K562 (cell line): Measurements from ENCODE around the gene CAMK2G. TPM values are rescaled to one million over a fixed set of nuclear protein-coding genes. Genes with fewer than 3 reads are reported as not detected.

ENCODE experiments used
- ARID1B ChIP-seq: fragments of 450-650 bp; IDR thresholded peaks from 2 replicates; pipeline ENCODE4 v1.6.1; 2016; ENCODE audit warnings: antibody characterized with exemption, mild to moderate bottlenecking, inconsistent platforms
- ATF3 ChIP-seq, 2 experiments: fragments of 450-650 bp in 1 of 2; sonication (generic) in 1 of 2; formaldehyde crosslinking in 1 of 2; IDR thresholded peaks in 1 of 2; conservative IDR thresholded peaks in 1 of 2; 2 replicates each; pipeline versions ENCODE4 v1.6.1 to v1.8.1; 2016 to 2023; ENCODE audit warnings: mild to moderate bottlenecking in 2 of 2, moderate library complexity in 2 of 2, inconsistent platforms in 1 of 2, missing genetic modification reagents in 1 of 2
- BHLHE40 ChIP-seq: IDR thresholded peaks from 2 replicates; pipeline ENCODE4 v1.6.1; 2011; ENCODE audit warnings: low read length, improper control_type of control experiment
- CTBP1 ChIP-seq: fragments of 450-650 bp; IDR thresholded peaks from 2 replicates; pipeline ENCODE4 v1.6.1; 2016; ENCODE audit warnings: borderline replicate concordance
- EP400 ChIP-seq: fragments of 450-650 bp; IDR thresholded peaks from 2 replicates; pipeline ENCODE4 v1.6.1; 2017; ENCODE audit warnings: antibody characterized with exemption, mild to moderate bottlenecking, moderate library complexity
- FOXP1 ChIP-seq: sonication (generic); formaldehyde crosslinking; IDR thresholded peaks from 2 replicates; pipeline ENCODE4 v1.8.0; 2022; ENCODE audit warnings: mild to moderate bottlenecking, missing genetic modification reagents
- HMBOX1 ChIP-seq: sonication (generic); IDR thresholded peaks from 2 replicates; pipeline ENCODE4 v1.6.1; 2016
- JUN ChIP-seq, 2 experiments: sonication (generic) in 1 of 2; formaldehyde crosslinking in 1 of 2; IDR thresholded peaks; 2 replicates each; pipeline versions ENCODE4 v1.6.1 to v1.8.0; 2012 to 2022; ENCODE audit warnings: borderline replicate concordance in 2 of 2, mild to moderate bottlenecking in 2 of 2, improper control_type of control experiment in 1 of 2, low read depth in 1 of 2, low read length in 1 of 2, missing genetic modification reagents in 1 of 2
- MAX ChIP-seq: sonication (generic); formaldehyde crosslinking; IDR thresholded peaks from 2 replicates; pipeline ENCODE4 v1.9.0; 2022; ENCODE audit warnings: mild to moderate bottlenecking, missing genetic modification reagents
- MYC ChIP-seq, 2 experiments: fragments of 250-450 bp in 1 of 2; sonication (Bioruptor Pico) in 1 of 2; IDR thresholded peaks; 2 replicates each; pipeline versions ENCODE4 v1.5.1 to v1.6.1; 2012 to 2021; ENCODE audit warnings: low read depth in 2 of 2, borderline replicate concordance in 1 of 2, improper control_type of control experiment in 1 of 2, low read length in 1 of 2, mild to moderate bottlenecking in 1 of 2, moderate library complexity in 1 of 2
- PHF8 ChIP-seq: fragments of 200-600 bp; sonication (generic); IDR thresholded peaks from 2 replicates; pipeline ENCODE4 v1.6.1; 2012; ENCODE audit warnings: mixed run types, mild to moderate bottlenecking, inconsistent platforms, low read length, moderate library complexity, borderline replicate concordance
- RBBP5 ChIP-seq: fragments of 200-600 bp; sonication (generic); IDR thresholded peaks from 2 replicates; pipeline ENCODE4 v1.6.1; 2012; ENCODE audit warnings: borderline replicate concordance, mild to moderate bottlenecking, low read length, control low read depth, inconsistent platforms; ENCODE audit not compliant: insufficient read depth, poor library complexity, severe bottlenecking
- SMAD1 ChIP-seq: fragments of 150-350 bp; IDR thresholded peaks from 2 replicates; pipeline ENCODE4 v1.6.1; 2014; ENCODE audit warnings: low read length, low read depth; ENCODE audit not compliant: partially characterized antibody
- SMAD4 ChIP-seq: fragments of 250-450 bp; sonication (Bioruptor Pico); conservative IDR thresholded peaks from 2 replicates; pipeline ENCODE4 v1.8.0; 2021; ENCODE audit warnings: inconsistent platforms, mild to moderate bottlenecking, moderate library complexity
- SMARCE1 ChIP-seq: fragments of 450-650 bp; IDR thresholded peaks from 2 replicates; pipeline ENCODE4 v1.7.1; 2016; ENCODE audit warnings: mild to moderate bottlenecking
- STAT5A ChIP-seq: IDR thresholded peaks from 2 replicates; pipeline ENCODE4 v1.6.1; 2012; ENCODE audit warnings: low read length, inconsistent platforms, borderline replicate concordance
- TCF3 ChIP-seq: sonication (generic); formaldehyde crosslinking; IDR thresholded peaks from 2 replicates; pipeline ENCODE4 v1.4.0; 2020; ENCODE audit warnings: mild to moderate bottlenecking, missing genetic modification reagents
- polyA plus RNA-seq, 8 experiments: library from polyadenylated mRNA; depleted of rRNA in 4 of 8; stranded (reverse) in 5 of 8; unstranded in 3 of 8; fragments of >200 nt; fragmentation: Nextera tagmentation in 2 of 8; fragmentation: Illumina TruSeq in 1 of 8; extraction: Ambion mirVana in 2 of 8; extraction: Trizol in 1 of 8; gene quantifications; 2 replicates each; pipeline versions ENCODE4 v1.2.1 to v1.2.3, GENCODE V29; 2011 to 2014; ENCODE audit warnings: inconsistent platforms in 1 of 8, missing spikeins in 1 of 8
- total RNA-seq, 7 experiments: library from RNA; depleted of rRNA in 6 of 7; stranded (reverse); fragments of >200 nt in 6 of 7; fragmentation: Illumina TruSeq in 2 of 7; extraction: Trizol in 2 of 7; gene quantifications; 2 replicates each; pipeline versions ENCODE4 v1.2.1 to v1.2.3, GENCODE V29; 2011 to 2021; ENCODE audit warnings: low replicate concordance in 1 of 7

CAMK2G gene
- total and polyA plus RNA-seq, 9 of the 15 experiments (the other 6 are each of a cell fraction or from before 2014, with no cell fraction given) = 9.0 to 37.9 (median 32.6) TPM

GRCh38 chr10:73906524-73907447 lies 32.4 kb upstream of the CAMK2G start (continued):
- no peak for TF ChIP-seq HMBOX1
- TF ChIP-seq CTBP1 = peak; percentile 28; the same call in 1 of the 2 replicates
- no peak for TF ChIP-seq SMAD1
- peak; percentile 32; the same call in 1 of the 2 replicates for TF ChIP-seq JUN (IDR thresholded peaks at IDR 0.05; ENCODE audit: borderline replicate concordance, low read depth, low read length)
- TF ChIP-seq JUN (CRISPR knock-in tag; IDR thresholded peaks at IDR 0.05; ENCODE audit: borderline replicate concordance) = no peak
- TF ChIP-seq RBBP5 = peak; percentile 21
- TF ChIP-seq STAT5A = no peak
- TF ChIP-seq BHLHE40 = peak; percentile 38; the same call in 1 of the 2 replicates
- no peak for TF ChIP-seq EP400
- TF ChIP-seq SMAD4 (CRISPR knock-in tag) = peak; percentile 43; the same call in 1 of the 2 replicates
- TF ChIP-seq FOXP1 (CRISPR knock-in tag) = 0 out of 2 replicates have a peak, but pooled peaks have one; percentile 12
- TF ChIP-seq MYC (IDR thresholded peaks at IDR 0.05; ENCODE audit: low read depth, low read length) = no peak
- TF ChIP-seq MYC (CRISPR knock-in tag; IDR thresholded peaks at IDR 0.05; ENCODE audit: borderline replicate concordance, low read depth) = no peak
- peak; percentile 15; the same call in 1 of the 2 replicates for TF ChIP-seq ARID1B
- TF ChIP-seq PHF8 = peak; percentile 10; the same call in 1 of the 2 replicates
- peak; percentile 21; the same call in 1 of the 2 replicates for TF ChIP-seq ATF3 (IDR thresholded peaks at IDR 0.05)
- no peak for TF ChIP-seq ATF3 (CRISPR knock-in tag; conservative IDR thresholded peaks at IDR 0.05)
- peak; percentile 53 for TF ChIP-seq TCF3 (CRISPR knock-in tag)
- peak; percentile 30; the same call in 1 of the 2 replicates for TF ChIP-seq SMARCE1
- TF ChIP-seq MAX (CRISPR knock-in tag) = peak; percentile 66
